NCI-H748 treated with DMSO at 0.1 percent for 48 hours (cell line): Measurements from ENCODE around the gene NDST3.
"Not testable (repeated sequence)": the region's sequence is repeated elsewhere in the genome, so short reads cannot be mapped to it uniquely, and the experiment has no call there.

ENCODE experiments used
- DNase-seq: peaks from one replicate; lab custom pipeline; 2025; lab: John Stamatoyannopoulos, UW

NDST3 gene

DNA sequence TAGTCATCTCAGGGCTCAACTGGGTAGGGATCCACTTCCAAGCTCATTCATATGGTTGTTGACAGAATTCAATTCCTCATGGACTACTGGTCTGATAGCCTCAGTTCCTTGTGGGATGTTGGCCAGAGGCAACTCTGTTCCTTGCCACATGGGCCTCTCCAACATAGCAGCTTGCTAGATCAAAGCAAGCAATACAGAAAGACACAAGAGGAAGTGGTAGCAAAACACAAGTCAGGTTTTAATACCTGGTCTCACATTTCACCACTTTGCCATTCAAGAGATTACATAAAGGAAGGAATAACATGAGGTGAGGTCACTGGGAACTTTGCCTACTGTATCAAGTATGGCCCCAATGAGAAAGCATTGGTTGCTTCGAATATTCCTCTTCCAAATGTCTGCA lies 239.4 kb downstream of the NDST3 start:
- no peak for DNase-seq

GRCh38 chr4:118276580-118276979 lies 242.3 kb downstream of the NDST3 start:
- DNase-seq, result no peak

DNA sequence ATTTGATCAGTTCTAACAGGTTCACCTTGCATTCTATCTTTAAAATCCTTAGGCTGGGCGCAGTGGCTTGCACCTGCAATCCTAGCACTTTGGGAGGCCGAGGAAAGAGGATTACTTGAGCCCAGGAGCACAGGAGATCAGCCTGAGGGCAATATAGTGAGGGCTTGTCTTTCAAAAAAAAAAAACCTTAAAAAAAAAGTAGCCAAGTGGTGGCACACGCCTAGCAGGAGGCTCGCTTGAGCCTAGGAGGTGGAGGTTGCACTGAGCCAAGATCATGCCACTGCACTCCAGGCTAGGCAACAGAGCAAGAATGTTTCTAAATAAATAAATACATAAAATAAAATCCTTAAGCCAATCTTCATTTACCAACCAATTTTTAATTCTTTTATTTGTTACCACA lies 243.0 kb downstream of the NDST3 start:
- no peak for DNase-seq

GRCh38 chr4:118278473-118279274 lies 244.4 kb downstream of the NDST3 start:
- DNase-seq, result peak; percentile 79

DNA sequence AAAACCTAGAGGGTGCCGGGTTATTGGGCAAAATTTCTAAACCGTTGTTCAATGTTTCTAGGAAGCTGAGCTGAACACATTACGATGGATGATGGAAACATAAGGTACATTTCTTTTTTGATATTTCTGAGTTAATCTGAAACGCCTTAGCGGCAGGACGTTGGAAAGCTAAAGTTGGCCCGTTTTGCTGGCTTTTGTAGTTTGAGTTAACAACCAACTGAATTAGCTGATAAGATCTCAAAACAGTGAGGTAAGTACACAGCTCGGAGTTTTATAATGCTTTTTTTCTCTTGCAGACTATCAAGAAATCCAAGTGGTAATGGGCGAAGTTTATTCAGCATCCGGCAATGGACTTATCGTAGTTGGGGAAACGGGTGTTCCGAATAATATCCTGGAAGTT lies 245.0 kb downstream of the NDST3 start:
- DNase-seq, result no peak

DNA sequence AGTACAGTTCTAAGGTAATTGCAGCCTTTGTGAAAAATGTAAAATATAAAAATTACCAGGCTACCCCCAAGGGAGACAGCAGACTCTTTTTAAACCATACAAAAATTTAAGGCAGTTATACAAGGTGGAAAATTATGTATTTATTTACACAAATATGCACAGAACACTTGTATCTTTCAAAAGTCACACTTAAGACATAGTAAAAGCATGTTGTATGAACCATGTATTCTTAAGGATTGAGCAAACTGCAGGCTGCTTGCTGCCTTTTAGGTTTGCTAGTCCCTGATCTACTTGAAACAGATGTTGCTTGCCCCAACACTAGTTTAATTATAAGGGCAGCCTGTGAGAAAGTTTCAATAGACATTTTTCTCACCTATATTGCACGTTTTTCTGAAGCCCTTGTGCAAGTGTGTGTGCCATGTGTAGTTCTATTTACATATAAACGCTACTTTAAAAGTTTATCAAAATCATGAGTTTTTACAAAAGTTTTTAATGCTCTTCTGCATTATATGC lies 245.7 kb downstream of the NDST3 start:
- no peak for DNase-seq

DNA sequence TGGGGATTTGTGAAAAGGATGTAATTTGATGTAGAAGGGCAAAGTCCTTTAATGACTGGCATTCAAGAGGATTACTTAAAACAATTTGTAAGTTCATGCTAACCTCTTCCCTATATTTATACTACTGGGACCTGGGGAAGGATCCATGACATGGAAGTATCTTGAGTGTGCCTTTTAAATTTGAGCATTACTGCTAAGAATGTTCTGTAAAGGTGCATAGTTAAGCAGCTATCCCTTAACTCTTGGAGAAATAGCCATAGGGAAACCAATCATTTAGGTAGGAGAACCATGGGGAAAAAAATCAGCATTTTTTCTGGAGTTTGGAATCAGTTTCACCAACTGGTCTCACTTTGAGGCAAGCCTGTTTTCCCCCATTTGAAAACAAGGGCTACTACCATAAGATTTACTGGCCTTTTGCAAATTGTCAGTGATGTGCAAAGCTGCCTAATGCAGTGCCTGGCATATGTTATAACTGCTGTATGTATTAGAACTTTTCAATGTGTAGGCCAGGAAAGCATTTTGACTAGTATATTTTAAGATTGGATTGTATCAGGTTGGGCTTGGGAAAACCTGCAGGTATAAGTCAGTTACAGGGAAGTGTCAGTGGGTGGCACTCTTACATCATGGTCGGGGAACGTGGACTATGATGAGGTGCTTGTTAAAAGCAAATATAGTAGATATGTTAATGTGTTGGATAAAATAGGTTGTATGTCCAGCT lies 246.4 kb downstream of the NDST3 start:
- peak; percentile 57 for DNase-seq

GRCh38 chr4:118281611-118282442 lies 247.5 kb downstream of the NDST3 start:
- DNase-seq, result no peak

DNA sequence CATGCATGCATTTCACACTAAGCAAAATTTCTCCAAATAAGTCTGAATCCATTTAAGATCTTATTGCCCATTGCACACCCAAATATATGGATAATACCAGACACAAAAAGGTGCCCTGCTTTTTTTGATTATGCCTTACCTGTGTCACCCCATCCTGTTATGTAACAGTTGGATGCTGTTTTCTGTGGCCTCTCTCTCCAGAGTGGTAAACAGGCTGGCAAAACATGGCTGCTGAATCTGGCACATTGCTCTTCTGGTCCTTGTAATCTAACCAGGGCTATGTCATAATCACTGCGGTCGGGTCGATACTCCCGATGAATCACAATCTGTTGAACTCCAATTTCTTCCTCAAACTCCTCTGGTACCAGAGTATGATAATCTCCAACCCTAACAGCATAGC lies 248.4 kb downstream of the NDST3 start:
- no peak for DNase-seq

DNA sequence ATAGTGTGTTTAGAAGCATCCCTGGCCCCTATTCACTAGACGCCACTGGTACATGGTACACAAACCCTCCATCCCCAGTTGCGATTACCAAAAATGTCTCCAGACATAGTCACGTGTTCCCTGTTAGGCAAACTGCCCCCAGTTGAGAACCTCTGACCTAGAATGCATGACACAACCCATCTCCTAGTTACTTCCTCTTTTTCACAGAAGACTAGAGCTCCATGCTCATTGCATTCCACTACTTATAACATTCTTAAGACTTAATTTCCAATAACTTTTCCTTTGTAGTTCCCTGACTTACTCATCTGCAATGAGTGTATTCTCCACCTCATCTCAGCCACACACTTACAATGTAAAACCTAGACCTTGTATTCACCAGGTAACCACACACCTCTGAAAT lies 249.9 kb downstream of the NDST3 start:
- DNase-seq, result no peak

DNA sequence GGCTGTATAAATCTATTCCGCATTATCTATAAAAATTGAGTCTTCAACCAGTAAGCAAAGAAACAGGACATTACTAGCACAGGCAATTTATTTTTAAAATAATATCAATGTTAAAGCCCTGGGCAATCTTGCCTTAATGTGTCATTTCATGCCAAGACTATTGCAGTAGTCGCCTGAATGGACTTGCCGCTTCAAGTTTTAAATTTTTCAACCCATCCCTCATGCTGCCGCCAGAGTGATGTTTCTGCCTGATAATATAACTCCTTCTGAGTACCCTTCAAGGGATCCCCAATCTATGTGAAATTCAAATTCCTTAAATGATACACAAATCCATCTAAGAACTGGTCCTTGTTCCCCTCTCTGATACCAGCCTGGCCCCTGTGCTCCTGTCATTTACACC lies 251.6 kb downstream of the NDST3 start:
- DNase-seq, result no peak

DNA sequence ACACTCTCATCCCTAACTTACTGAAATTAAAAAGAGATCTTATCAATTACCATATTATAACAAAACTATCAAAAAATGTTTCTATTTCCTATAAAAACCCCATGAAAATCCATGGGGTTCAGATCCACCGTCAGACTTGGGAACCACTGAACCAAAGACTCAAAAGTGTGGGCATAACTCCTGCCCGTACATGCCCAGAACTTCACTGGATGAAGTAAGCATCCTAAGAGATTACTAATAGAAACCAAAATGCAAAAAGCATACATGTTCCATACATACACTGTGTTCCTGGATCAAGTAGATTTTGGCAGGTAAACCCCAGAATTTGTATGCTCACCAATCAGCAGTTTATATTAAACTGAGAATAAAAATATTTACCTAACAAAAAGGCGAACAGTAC lies 252.4 kb downstream of the NDST3 start:
- no peak for DNase-seq

GRCh38 chr4:118287711-118288451 lies 253.6 kb downstream of the NDST3 start:
- no peak for DNase-seq

DNA sequence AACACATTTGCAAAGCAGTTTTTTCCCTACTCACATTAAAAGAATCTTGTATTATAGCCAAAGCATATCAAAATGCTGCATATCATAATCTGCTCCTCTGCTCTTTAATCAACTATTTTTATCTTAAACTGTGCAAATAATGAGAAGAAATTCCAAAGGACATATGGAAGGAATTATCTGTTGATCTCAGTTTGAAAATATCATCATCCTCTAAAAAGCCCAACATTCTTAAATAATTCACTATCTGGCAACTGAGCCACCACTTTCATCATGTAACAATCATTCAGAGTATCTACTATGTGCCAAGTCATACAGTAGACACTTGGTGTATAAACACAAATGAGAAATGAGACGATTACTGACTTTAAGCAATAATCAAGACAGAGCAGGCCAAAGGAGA lies 255.5 kb downstream of the NDST3 start:
- no peak for DNase-seq

- DNase-seq, result no peak
Observed at GRCh38 chr4:118290951-118291350, 256.7 kb downstream of the NDST3 start.

GRCh38 chr4:118296729-118297128 lies 262.4 kb downstream of the NDST3 start:
- DNase-seq, result no peak

DNA sequence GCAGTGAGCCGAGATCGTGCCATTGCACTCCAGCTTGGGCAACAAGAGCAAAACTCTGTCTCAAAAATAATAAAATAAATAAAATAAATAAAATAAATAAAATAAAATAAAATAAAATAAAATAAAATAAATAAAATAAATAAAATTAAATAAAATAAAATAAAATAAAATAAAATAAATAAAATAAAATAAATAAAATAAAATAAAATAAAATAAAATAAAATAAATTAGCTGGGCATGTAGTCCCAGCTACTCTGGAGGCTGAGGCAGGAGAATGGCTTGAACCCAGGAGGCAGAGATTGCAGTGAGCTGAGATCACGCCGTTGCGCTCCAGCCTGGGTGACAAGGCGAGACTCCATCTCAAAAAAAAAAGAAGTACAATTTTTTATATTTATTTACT lies 265.3 kb downstream of the NDST3 start:
- not testable (repeated sequence) for DNase-seq

DNA sequence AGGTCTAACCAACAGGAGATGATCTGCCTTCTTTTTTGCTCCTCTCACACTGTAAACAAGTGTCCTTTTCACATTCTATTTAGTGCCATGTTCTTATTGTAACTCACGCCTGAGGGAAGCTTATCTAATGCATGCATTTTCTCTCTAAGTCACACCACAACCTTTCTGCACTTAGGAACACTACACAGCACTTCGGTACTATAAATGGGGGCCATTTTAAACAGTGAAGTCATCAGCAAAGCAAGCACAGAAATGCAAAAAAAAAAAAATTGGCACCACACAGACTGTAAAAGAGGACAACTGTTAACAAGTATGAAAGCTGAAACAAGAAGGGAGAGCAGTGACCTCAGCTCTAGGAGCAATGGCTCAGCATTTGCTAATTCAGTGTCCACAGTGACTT lies 273.4 kb downstream of the NDST3 start:
- no peak for DNase-seq
